GM12873 (cell line): Measurements from ENCODE around the gene UBE2Q2.

Source experiments
- TF ChIP-seq, protein P1 (sequence below): IDR thresholded peaks from 2 replicates; pipeline ENCODE4 v1.5.1; 2012; ENCODE audit warnings: low read depth, mild to moderate bottlenecking, moderate library complexity, low read length, control low read depth; ENCODE audit not compliant: insufficient read depth; ENCODE audit errors: missing control alignments

Gene UBE2Q2

GRCh38 chr15:75895731-75896130 lies 52.5 kb downstream of the UBE2Q2 start:
- TF ChIP-seq, protein P1, sequence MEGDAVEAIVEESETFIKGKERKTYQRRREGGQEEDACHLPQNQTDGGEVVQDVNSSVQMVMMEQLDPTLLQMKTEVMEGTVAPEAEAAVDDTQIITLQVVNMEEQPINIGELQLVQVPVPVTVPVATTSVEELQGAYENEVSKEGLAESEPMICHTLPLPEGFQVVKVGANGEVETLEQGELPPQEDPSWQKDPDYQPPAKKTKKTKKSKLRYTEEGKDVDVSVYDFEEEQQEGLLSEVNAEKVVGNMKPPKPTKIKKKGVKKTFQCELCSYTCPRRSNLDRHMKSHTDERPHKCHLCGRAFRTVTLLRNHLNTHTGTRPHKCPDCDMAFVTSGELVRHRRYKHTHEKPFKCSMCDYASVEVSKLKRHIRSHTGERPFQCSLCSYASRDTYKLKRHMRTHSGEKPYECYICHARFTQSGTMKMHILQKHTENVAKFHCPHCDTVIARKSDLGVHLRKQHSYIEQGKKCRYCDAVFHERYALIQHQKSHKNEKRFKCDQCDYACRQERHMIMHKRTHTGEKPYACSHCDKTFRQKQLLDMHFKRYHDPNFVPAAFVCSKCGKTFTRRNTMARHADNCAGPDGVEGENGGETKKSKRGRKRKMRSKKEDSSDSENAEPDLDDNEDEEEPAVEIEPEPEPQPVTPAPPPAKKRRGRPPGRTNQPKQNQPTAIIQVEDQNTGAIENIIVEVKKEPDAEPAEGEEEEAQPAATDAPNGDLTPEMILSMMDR: no peak

DNA sequence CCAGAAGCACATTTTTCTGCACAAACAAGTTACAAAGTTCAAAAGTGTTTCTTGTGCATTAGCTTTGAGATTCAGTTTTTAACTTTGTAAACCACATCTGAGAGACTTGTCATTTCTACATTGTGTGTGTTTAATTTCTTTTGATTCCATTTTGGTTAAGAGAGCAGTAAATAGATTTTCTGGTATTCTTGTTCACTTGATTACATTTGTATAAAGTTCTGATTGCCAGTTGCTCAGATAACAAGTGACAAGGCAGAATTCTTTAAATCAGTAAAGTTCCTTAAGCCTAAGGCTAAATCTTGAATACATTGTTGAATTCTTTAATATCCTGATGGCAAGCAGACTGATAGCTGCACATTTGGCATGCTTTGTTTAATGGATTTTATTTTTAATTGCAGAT lies 57.3 kb downstream of the UBE2Q2 start:
- TF ChIP-seq, protein P1: no peak

DNA sequence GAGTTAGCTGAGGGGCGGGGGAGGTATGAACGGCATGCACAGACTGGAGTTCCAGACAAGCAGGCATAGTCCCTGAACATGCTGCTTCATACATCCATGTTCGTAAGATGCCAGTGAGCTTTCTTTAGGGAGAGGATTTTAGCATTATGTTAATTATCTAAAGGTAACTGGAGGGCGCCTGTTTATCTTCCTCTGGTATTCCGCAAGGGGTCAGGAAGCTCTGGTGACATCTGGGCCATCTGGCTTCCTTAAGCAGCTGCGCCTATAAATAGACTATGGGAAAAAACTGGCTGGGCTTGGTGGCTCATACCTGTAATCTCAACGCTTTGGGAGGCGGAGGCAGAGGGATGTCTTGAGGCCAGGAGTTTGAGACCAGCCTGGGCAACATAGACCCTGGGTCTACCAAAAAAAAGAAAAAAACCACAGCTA lies 58.9 kb downstream of the UBE2Q2 start:
- TF ChIP-seq, protein P1: no peak

GRCh38 chr15:75903331-75904239 lies 60.3 kb downstream of the UBE2Q2 start, which contains the start of gene FBXO22:
Gene FBXO22, plus strand, starts transcription at chr15:75903878. Its CDS starts 86 bp downstream, at chr15:75903964.
- TF ChIP-seq, protein P1: no peak

- TF ChIP-seq, protein P1: no peak
These were observed 62.0 kb downstream of the UBE2Q2 start for GRCh38 chr15:75905231-75905630.

DNA sequence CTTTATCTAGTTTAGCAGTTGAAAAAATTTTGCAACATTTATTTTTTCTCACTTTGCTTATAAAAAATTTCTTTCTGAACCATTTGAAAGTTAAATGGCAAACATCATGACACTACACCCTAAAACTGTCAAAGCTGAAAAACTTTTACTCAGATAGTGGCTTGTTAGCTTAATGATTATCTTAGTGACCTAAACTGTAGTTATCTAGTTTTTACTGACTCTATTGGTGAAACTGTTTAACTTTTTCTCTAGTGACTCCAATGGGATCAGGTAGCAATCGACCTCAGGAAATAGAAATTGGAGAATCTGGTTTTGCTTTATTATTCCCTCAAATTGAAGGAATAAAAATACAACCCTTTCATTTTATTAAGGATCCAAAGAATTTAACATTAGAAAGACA lies 73.7 kb downstream of the UBE2Q2 start:
- TF ChIP-seq, protein P1: no peak

- TF ChIP-seq, protein P1: no peak
These were observed 74.9 kb downstream of the UBE2Q2 start for GRCh38 chr15:75918135-75918534.
